Endothelial cell of umbilical vein (primary cell): Measurements from ENCODE around the gene FGA. TPM values are rescaled to one million over a fixed set of nuclear protein-coding genes. Genes with fewer than 3 reads are reported as not detected.

Experiments used
- BruUV-seq: library from RNA; stranded (reverse); fragments of 400-500 nt; replicated peaks from 2 replicates; lab custom pipeline; 2021; lab: Mats Ljungman, UMichigan
- CTCF ChIA-PET: fragments of 300-600, 350-600 bp; sonication (Branson Sonifier 250); formaldehyde crosslinking; loops from one replicate; lab custom pipeline; 2021; ENCODE audit warnings: antibody characterized with exemption, inconsistent platforms; lab: Charles Lee
- POLR2A ChIA-PET: fragments of 300-600, 350-600 bp; sonication (Branson Sonifier 250); formaldehyde crosslinking; loops from one replicate; lab custom pipeline; 2021; ENCODE audit warnings: antibody characterized with exemption, inconsistent platforms; lab: Charles Lee
- DNase-seq: peaks from one replicate; pipeline ENCODE4 v3.0.0-alpha.2; 2011; ENCODE audit warnings: low read depth, low spot score
- FAIRE-seq: peaks from 2 replicates; lab custom pipeline; 2011; peaks lifted over from hg19 to GRCh38; lab: Jason Lieb, UNC
- H2AFZ ChIP-seq: 2 replicates; pipeline ENCODE4 v1.6.0; 2012; ENCODE audit warnings: low read depth, low read length, control low read depth, inconsistent platforms
- H3K27ac ChIP-seq: 2 replicates; pipeline ENCODE4 v1.5.1; 2011; ENCODE audit warnings: low read depth, mild to moderate bottlenecking, control low read depth, low read length, moderate library complexity; ENCODE audit not compliant: insufficient read depth
- H3K27me3 ChIP-seq, 2 experiments: 2 replicates each; pipeline versions ENCODE4 v1.6.0 to v1.6.1; 2011; ENCODE audit warnings: low read length in 2 of 2, mixed read lengths in 1 of 2; ENCODE audit not compliant: control insufficient read depth in 2 of 2, insufficient read depth in 2 of 2
- H3K36me3 ChIP-seq, 2 experiments: 2 replicates in 1 of 2; 3 replicates in 1 of 2; pipeline ENCODE4 v1.5.1; 2011; ENCODE audit warnings: low read length in 2 of 2, mild to moderate bottlenecking in 1 of 2, moderate library complexity in 1 of 2; ENCODE audit not compliant: control insufficient read depth in 2 of 2, insufficient read depth in 2 of 2; ENCODE audit errors: extremely low read depth in 1 of 2
- H3K4me1 ChIP-seq: 3 replicates; pipeline ENCODE4 v1.5.1; 2011; ENCODE audit warnings: mild to moderate bottlenecking, low read length; ENCODE audit not compliant: control insufficient read depth, insufficient read depth; ENCODE audit errors: extremely low read depth
- H3K4me2 ChIP-seq: 2 replicates; pipeline ENCODE4 v1.6.1; 2011; ENCODE audit warnings: low read length, control low read depth, mixed read lengths; ENCODE audit not compliant: insufficient read depth
- H3K4me3 ChIP-seq, 3 experiments: fragments of 200-600 bp in 1 of 3; sonication (generic), shearing (Covaris generic) in 1 of 3; replicated peaks in 1 of 3; 2 replicates each; pipeline ENCODE4 v1.5.1; 2011 to 2016; ENCODE audit warnings: control low read depth in 3 of 3, low read length in 3 of 3, mild to moderate bottlenecking in 2 of 3, inconsistent platforms in 1 of 3, low read depth in 1 of 3, moderate library complexity in 1 of 3; ENCODE audit not compliant: insufficient read depth in 1 of 3
- H3K79me2 ChIP-seq: 2 replicates; pipeline ENCODE4 v1.6.0; 2012; ENCODE audit warnings: low read length, inconsistent platforms; ENCODE audit not compliant: control insufficient read depth, insufficient read depth
- H3K9ac ChIP-seq: replicated peaks from 2 replicates; pipeline ENCODE3; 2011; ENCODE audit warnings: low read length, control low read depth; ENCODE audit not compliant: insufficient read depth; ENCODE audit errors: extremely low read depth
- H3K9me1 ChIP-seq: replicated peaks from 3 replicates; pipeline ENCODE4 v1.6.0; 2011; ENCODE audit warnings: mild to moderate bottlenecking, low read length; ENCODE audit not compliant: control insufficient read depth, insufficient read depth; ENCODE audit errors: extremely low read depth
- H3K9me3 ChIP-seq: replicated peaks from 2 replicates; pipeline ENCODE4 v1.5.1; 2012; ENCODE audit warnings: low read length, inconsistent platforms; ENCODE audit not compliant: control insufficient read depth, insufficient read depth
- H4K20me1 ChIP-seq: replicated peaks from 2 replicates; pipeline ENCODE3; 2011; ENCODE audit warnings: mild to moderate bottlenecking, low read length; ENCODE audit not compliant: control insufficient read depth, insufficient read depth; ENCODE audit errors: extremely low read depth
- EZH2 ChIP-seq: IDR thresholded peaks from 2 replicates; pipeline ENCODE4 v1.6.1; 2012; ENCODE audit warnings: borderline replicate concordance, low read depth, mild to moderate bottlenecking, moderate library complexity, low read length, inconsistent platforms; ENCODE audit not compliant: severe bottlenecking
- FOS ChIP-seq: IDR thresholded peaks from 2 replicates; pipeline ENCODE4 v1.6.1; 2011; ENCODE audit warnings: mild to moderate bottlenecking, low read length, moderate library complexity, borderline replicate concordance; ENCODE audit not compliant: insufficient read depth
- GATA2 ChIP-seq: IDR thresholded peaks from 2 replicates; pipeline ENCODE4 v1.7.0; 2011; ENCODE audit warnings: low read depth, mild to moderate bottlenecking, moderate library complexity, mixed read lengths, low read length; ENCODE audit not compliant: insufficient read length, insufficient read depth
- JUN ChIP-seq: IDR thresholded peaks from 2 replicates; pipeline ENCODE4 v1.6.1; 2011; ENCODE audit warnings: borderline replicate concordance, low read depth; ENCODE audit not compliant: insufficient read length, insufficient read depth
- MYC ChIP-seq: IDR thresholded peaks from one replicate; pipeline ENCODE4 v1.6.1; 2011; ENCODE audit warnings: mild to moderate bottlenecking, low read depth, low read length
- POLR2A ChIP-seq: IDR thresholded peaks from 2 replicates; pipeline ENCODE4 v1.6.1; 2012; ENCODE audit warnings: low read depth, mild to moderate bottlenecking, control low read depth, low read length
- POLR2AphosphoS5 ChIP-seq: IDR thresholded peaks from 2 replicates; pipeline ENCODE4 v1.6.1; 2012; ENCODE audit warnings: low read depth, mild to moderate bottlenecking, control low read depth, low read length, moderate library complexity; ENCODE audit not compliant: insufficient read depth
- dilution Hi-C: fragments of 300-500 bp; cut with MboI; formaldehyde crosslinking; loops from one replicate; pipeline ENCODE4 v1.15.0; 2019; ENCODE audit warnings: low sequenced_read_pairs; ENCODE audit not compliant: extremely low pct_ligation_motif_present
- intact Hi-C: fragments of 100-400 bp; cut with micrococcal nuclease; formaldehyde crosslinking; loops from one replicate; pipeline ENCODE4 v1.10.0; 2022
- polyA plus RNA-seq, 4 experiments: library from polyadenylated mRNA; depleted of rRNA in 3 of 4; stranded (reverse) in 3 of 4; unstranded in 1 of 4; fragments of >200 nt; gene quantifications; 2 replicates each; pipeline versions ENCODE4 v1.2.1 to v1.2.3, GENCODE V29; 2011 to 2012; ENCODE audit warnings: missing spikeins in 1 of 4
- total RNA-seq: library from RNA; stranded (reverse); gene quantifications from 2 replicates; pipeline ENCODE4 v1.2.3, GENCODE V29; 2021
- TF ChIP-seq, protein P1 (sequence below): IDR thresholded peaks from 2 replicates; pipeline ENCODE4 v1.6.1; 2011; ENCODE audit not compliant: insufficient read depth, insufficient read length
- TF ChIP-seq, protein P2 (sequence below), 2 donors: IDR thresholded peaks; 1 replicate in 1 of 2; 2 replicates in 1 of 2; pipeline ENCODE4 v1.5.1; 2011; ENCODE audit warnings: low read length in 2 of 2, mild to moderate bottlenecking in 2 of 2, moderate library complexity in 2 of 2, control low read depth in 1 of 2, inconsistent platforms in 1 of 2, low read depth in 1 of 2; ENCODE audit not compliant: insufficient read depth in 1 of 2; ENCODE audit errors: extremely low read depth in 1 of 2

FGA gene
- total and polyA plus RNA-seq, 2 donors (not counting 3 experiments of a cell fraction or from before 2014, with no cell fraction given), result not detected

DNA sequence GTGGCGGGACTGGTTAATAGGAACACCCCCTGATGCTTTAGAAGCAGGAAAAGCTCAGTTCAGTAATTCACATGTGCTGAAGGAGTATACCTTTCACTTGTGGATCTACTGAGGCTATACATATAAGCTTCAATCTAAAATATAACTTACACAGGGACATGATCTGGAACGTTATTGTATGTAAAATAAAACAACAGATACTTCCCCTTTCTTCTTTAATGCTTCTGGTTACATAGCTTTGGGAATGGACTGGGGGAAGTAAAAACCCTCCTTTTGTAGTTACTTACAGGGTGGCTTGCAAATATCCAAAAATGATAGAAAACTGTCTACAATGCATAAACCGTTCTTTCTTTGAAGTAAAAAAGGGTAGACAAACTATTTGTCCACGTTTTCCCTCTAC, 20.0 kb upstream of the FGA start:
- DNase-seq, result no peak
- H3K4me1 ChIP-seq, result no peaks in the 10 kb centered on the region
- H4K20me1 ChIP-seq, result no peaks in the 10 kb centered on the region
- no peaks in the 10 kb centered on the region for H3K36me3 ChIP-seq
- FAIRE-seq, result no peak
- H3K4me3 ChIP-seq, result no peak overlapping the region
- TF ChIP-seq GATA2, result no peak
- TF ChIP-seq MYC, result no peak
- no peak for TF ChIP-seq EZH2
- no peak for TF ChIP-seq JUN
- TF ChIP-seq POLR2A, result no peak
- TF ChIP-seq, protein P1, sequence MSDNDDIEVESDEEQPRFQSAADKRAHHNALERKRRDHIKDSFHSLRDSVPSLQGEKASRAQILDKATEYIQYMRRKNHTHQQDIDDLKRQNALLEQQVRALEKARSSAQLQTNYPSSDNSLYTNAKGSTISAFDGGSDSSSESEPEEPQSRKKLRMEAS, result no peak
- TF ChIP-seq FOS, result no peak
- TF ChIP-seq, protein P2, sequence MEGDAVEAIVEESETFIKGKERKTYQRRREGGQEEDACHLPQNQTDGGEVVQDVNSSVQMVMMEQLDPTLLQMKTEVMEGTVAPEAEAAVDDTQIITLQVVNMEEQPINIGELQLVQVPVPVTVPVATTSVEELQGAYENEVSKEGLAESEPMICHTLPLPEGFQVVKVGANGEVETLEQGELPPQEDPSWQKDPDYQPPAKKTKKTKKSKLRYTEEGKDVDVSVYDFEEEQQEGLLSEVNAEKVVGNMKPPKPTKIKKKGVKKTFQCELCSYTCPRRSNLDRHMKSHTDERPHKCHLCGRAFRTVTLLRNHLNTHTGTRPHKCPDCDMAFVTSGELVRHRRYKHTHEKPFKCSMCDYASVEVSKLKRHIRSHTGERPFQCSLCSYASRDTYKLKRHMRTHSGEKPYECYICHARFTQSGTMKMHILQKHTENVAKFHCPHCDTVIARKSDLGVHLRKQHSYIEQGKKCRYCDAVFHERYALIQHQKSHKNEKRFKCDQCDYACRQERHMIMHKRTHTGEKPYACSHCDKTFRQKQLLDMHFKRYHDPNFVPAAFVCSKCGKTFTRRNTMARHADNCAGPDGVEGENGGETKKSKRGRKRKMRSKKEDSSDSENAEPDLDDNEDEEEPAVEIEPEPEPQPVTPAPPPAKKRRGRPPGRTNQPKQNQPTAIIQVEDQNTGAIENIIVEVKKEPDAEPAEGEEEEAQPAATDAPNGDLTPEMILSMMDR (IDR thresholded peaks at IDR 0.05; ENCODE audit: extremely low read depth in 1 of 2, insufficient read depth in 1 of 2, low read depth in 1 of 2, low read length in 2 of 2), result no peak
- TF ChIP-seq POLR2AphosphoS5, result no peak
- no peak overlapping the region for H3K4me2 ChIP-seq
- no peak overlapping the region for H2AFZ ChIP-seq
- dilution Hi-C loops (no loop called here), intact Hi-C loops (no loop called here)
- H3K27ac ChIP-seq, result no peak overlapping the region
- peaks cover 0 to 7% of the 10 kb centered on the region in 2 experiments for H3K27me3 ChIP-seq
- H3K79me2 ChIP-seq, result no peaks in the 10 kb centered on the region
- no peaks in the 10 kb centered on the region for H3K9me3 ChIP-seq
- H3K9me1 ChIP-seq, result no peaks in the 10 kb centered on the region
- POLR2A ChIA-PET, result no interaction called here
- BruUV-seq, result no TSS peak
- CTCF ChIA-PET, result interaction anchor here (2.4 to 3.7 kb wide), 3 partner anchors 8 to 51 kb away, joined by 6 to 18 read pairs (median 14); no protein-coding TSS in a partner anchor
- no peak overlapping the region for H3K9ac ChIP-seq
